H1 (cell line): ENCODE data around the gene CANX. TPM values are rescaled to one million over a fixed set of nuclear protein-coding genes. Genes with fewer than 3 reads are reported as not detected.

Source experiments
- CTCF ChIA-PET: fragments of 300-600 bp; sonication (Branson Sonifier 250); formaldehyde crosslinking; loops from one replicate; lab custom pipeline; 2021; ENCODE audit not compliant: partially characterized antibody; lab: Charles Lee
- POLR2A ChIA-PET: fragments of 300-600 bp; sonication (Branson Sonifier 250); formaldehyde crosslinking; loops from one replicate; lab custom pipeline; 2021; ENCODE audit warnings: inconsistent platforms; ENCODE audit not compliant: partially characterized antibody; lab: Charles Lee
- DNase-seq, 2 experiments: peaks; one replicate each; pipeline versions ENCODE4 v3.0.0 to v3.0.0-alpha.2; 2010 to 2022; ENCODE audit warnings: low spot score in 2 of 2, low read depth in 1 of 2, mixed read lengths in 1 of 2
- FAIRE-seq: peaks from 2 replicates; lab custom pipeline; 2011; peaks lifted over from hg19 to GRCh38; lab: Jason Lieb, UNC
- H2AFZ ChIP-seq: 2 replicates; pipeline ENCODE4 v1.8.1; 2012; ENCODE audit warnings: low read length, inconsistent platforms
- H2AK5ac ChIP-seq: 2 replicates; pipeline ENCODE4 v1.6.1; 2013; ENCODE audit warnings: low read depth, low read length
- H2BK120ac ChIP-seq: replicated peaks from 2 replicates; pipeline ENCODE3; 2013; ENCODE audit warnings: low read depth, low read length, inconsistent platforms
- H2BK12ac ChIP-seq: 2 replicates; pipeline ENCODE4 v1.6.1; 2013; ENCODE audit warnings: low read depth, low read length
- H2BK15ac ChIP-seq: 2 replicates; pipeline ENCODE4 v1.6.1; 2013; ENCODE audit warnings: low read length
- H2BK20ac ChIP-seq: 2 replicates; pipeline ENCODE4 v1.6.1; 2013; ENCODE audit warnings: low read length
- H2BK5ac ChIP-seq: 2 replicates; pipeline ENCODE4 v1.6.1; 2013; ENCODE audit warnings: low read depth, low read length
- H3K14ac ChIP-seq: 2 replicates; pipeline ENCODE4 v1.6.1; 2013; ENCODE audit warnings: inconsistent platforms; ENCODE audit not compliant: insufficient read length
- H3K18ac ChIP-seq: 2 replicates; pipeline ENCODE4 v1.6.1; 2013; ENCODE audit warnings: low read length; ENCODE audit errors: extremely low read depth
- H3K23ac ChIP-seq: 2 replicates; pipeline ENCODE4 v1.6.1; 2013; ENCODE audit warnings: inconsistent platforms; ENCODE audit not compliant: insufficient read length
- H3K23me2 ChIP-seq: 2 replicates; pipeline ENCODE4 v1.6.1; 2013; ENCODE audit warnings: low read depth, low read length
- H3K27ac ChIP-seq: 2 replicates; pipeline ENCODE4 v1.6.1; 2011; ENCODE audit warnings: low read depth, low read length, inconsistent platforms
- H3K27me3 ChIP-seq, 4 experiments: replicated peaks in 1 of 4; 1 replicate in 1 of 4; 2 replicates in 3 of 4; pipeline versions ENCODE4 v1.6.1 to v1.8.1; 2011 to 2013; ENCODE audit warnings: low read length in 3 of 4, mild to moderate bottlenecking in 3 of 4, inconsistent platforms in 2 of 4, mixed read lengths in 2 of 4, moderate library complexity in 1 of 4; ENCODE audit not compliant: control insufficient read depth in 3 of 4, insufficient read depth in 3 of 4; ENCODE audit errors: extremely low read depth in 1 of 4
- H3K36me3 ChIP-seq, 4 experiments: 2 replicates each; pipeline versions ENCODE4 v1.6.1 to v1.8.1; 2011 to 2013; ENCODE audit warnings: mild to moderate bottlenecking in 4 of 4, low read length in 3 of 4, moderate library complexity in 2 of 4, control low read depth in 1 of 4, inconsistent platforms in 1 of 4; ENCODE audit not compliant: insufficient read depth in 4 of 4, control insufficient read depth in 2 of 4
- H3K4ac ChIP-seq: replicated peaks from 2 replicates; pipeline ENCODE3; 2013; ENCODE audit warnings: low read length, low read depth, mixed read lengths, inconsistent platforms; ENCODE audit not compliant: insufficient read length
- H3K4me1 ChIP-seq, 4 experiments: replicated peaks in 1 of 4; 1 replicate in 1 of 4; 2 replicates in 3 of 4; pipeline versions ENCODE4 v1.6.1 to v1.8.1; 2011 to 2013; ENCODE audit warnings: low read length in 3 of 4, inconsistent platforms in 2 of 4, mixed read lengths in 1 of 4; ENCODE audit not compliant: insufficient read depth in 4 of 4, control insufficient read depth in 3 of 4
- H3K4me2 ChIP-seq, 2 experiments: 2 replicates each; pipeline versions ENCODE4 v1.6.1 to v1.8.1; 2011 to 2013; ENCODE audit warnings: low read depth in 2 of 2, low read length in 2 of 2, control low read depth in 1 of 2, inconsistent platforms in 1 of 2, mild to moderate bottlenecking in 1 of 2; ENCODE audit not compliant: insufficient read depth in 1 of 2
- H3K4me3 ChIP-seq, 4 experiments: fragments of 200-600, 300-600 bp in 1 of 4; sonication (generic), shearing (Covaris generic), sonication (Bioruptor Twin) in 1 of 4; 2 replicates each; pipeline versions ENCODE4 v1.5.1 to v1.8.1; 2011 to 2016; ENCODE audit warnings: low read length in 4 of 4, low read depth in 3 of 4, control low read depth in 2 of 4, inconsistent platforms in 2 of 4, mild to moderate bottlenecking in 2 of 4, mixed read lengths in 1 of 4, moderate library complexity in 1 of 4; ENCODE audit not compliant: insufficient read depth in 2 of 4; ENCODE audit errors: extremely low read depth in 1 of 4
- H3K56ac ChIP-seq: replicated peaks from 2 replicates; pipeline ENCODE3; 2013; ENCODE audit warnings: low read depth, mild to moderate bottlenecking, mixed read lengths, low read length, inconsistent platforms; ENCODE audit not compliant: insufficient read length
- H3K79me1 ChIP-seq: 2 replicates; pipeline ENCODE4 v1.6.1; 2013; ENCODE audit warnings: low read depth, low read length, control low read depth
- H3K79me2 ChIP-seq, 2 experiments: 2 replicates each; pipeline versions ENCODE4 v1.6.1 to v1.8.1; 2012 to 2013; ENCODE audit warnings: low read length in 2 of 2, mild to moderate bottlenecking in 2 of 2, inconsistent platforms in 1 of 2; ENCODE audit not compliant: insufficient read depth in 2 of 2, control insufficient read depth in 1 of 2
- H3K9ac ChIP-seq, 4 experiments: replicated peaks in 1 of 4; 1 replicate in 1 of 4; 2 replicates in 3 of 4; pipeline versions ENCODE4 v1.6.1 to v1.8.1; 2011 to 2013; ENCODE audit warnings: low read depth in 3 of 4, low read length in 3 of 4, control low read depth in 2 of 4, mild to moderate bottlenecking in 2 of 4, moderate library complexity in 2 of 4, inconsistent platforms in 1 of 4; ENCODE audit errors: extremely low read depth in 1 of 4
- H3K9me3 ChIP-seq, 2 experiments: 2 replicates each; pipeline versions ENCODE4 v1.6.1 to v1.8.1; 2012 to 2013; ENCODE audit warnings: mild to moderate bottlenecking in 2 of 2, moderate library complexity in 2 of 2, control low read depth in 1 of 2, inconsistent platforms in 1 of 2, low read depth in 1 of 2, low read length in 1 of 2, mixed read lengths in 1 of 2; ENCODE audit not compliant: insufficient read depth in 2 of 2
- H4K20me1 ChIP-seq, 2 experiments: replicated peaks in 1 of 2; 2 replicates each; pipeline versions ENCODE3 to v1.8.1; 2011 to 2013; ENCODE audit warnings: inconsistent platforms in 2 of 2, low read length in 2 of 2, mild to moderate bottlenecking in 1 of 2; ENCODE audit not compliant: insufficient read depth in 2 of 2, control insufficient read depth in 1 of 2
- H4K5ac ChIP-seq: 2 replicates; pipeline ENCODE4 v1.6.1; 2013; ENCODE audit warnings: low read length, low read depth, mixed read lengths, inconsistent platforms; ENCODE audit not compliant: insufficient read length
- H4K8ac ChIP-seq: 2 replicates; pipeline ENCODE4 v1.8.0; 2013; ENCODE audit warnings: mild to moderate bottlenecking, moderate library complexity, low read length, inconsistent platforms; ENCODE audit not compliant: insufficient read depth; ENCODE audit errors: extremely low read depth
- H4K91ac ChIP-seq: replicated peaks from 2 replicates; pipeline ENCODE3; 2013; ENCODE audit warnings: low read length, mixed read lengths, inconsistent platforms; ENCODE audit not compliant: insufficient read length
- RBBP5 ChIP-seq: IDR thresholded peaks from 2 replicates; pipeline ENCODE4 v1.7.1; 2012; ENCODE audit warnings: low read depth, mild to moderate bottlenecking, inconsistent platforms, low read length, moderate library complexity, borderline replicate concordance
- SP1 ChIP-seq: IDR thresholded peaks from 2 replicates; pipeline ENCODE4 v1.6.1; 2011; ENCODE audit warnings: low read depth, low read length
- WGBS, 2 experiments: shearing (Covaris generic) in 1 of 2; methylation state at CpG; one replicate each; pipeline versions ENCODE4 v1.1.6 to v1.1.7; 2013 to 2015; ENCODE audit warnings: low lambda C conversion rate in 2 of 2, mixed read lengths in 2 of 2, inconsistent platforms in 1 of 2, low coverage in 1 of 2, missing lambda C conversion rate in 1 of 2; ENCODE audit not compliant: insufficient replicate concordance in 2 of 2, insufficient coverage in 1 of 2, insufficient read length in 1 of 2; ENCODE audit errors: extremely low coverage in 1 of 2, missing lambda C conversion rate in 1 of 2; 5-methylcytosine and 5-hydroxymethylcytosine counted together
- polyA plus RNA-seq, 7 experiments: library from polyadenylated mRNA; depleted of rRNA in 3 of 7; stranded (reverse) in 5 of 7; unstranded in 2 of 7; fragments of >200 nt in 5 of 7; fragments of 200-250 nt in 2 of 7; gene quantifications; 1 replicate in 5 of 7; 2 replicates in 1 of 7; 4 replicates in 1 of 7; pipeline versions ENCODE4 v1.2.1 to v1.2.3, GENCODE V29; 2011 to 2013; ENCODE audit warnings: missing spikeins in 2 of 7, mixed read lengths in 2 of 7
- total RNA-seq: library from RNA; stranded (reverse); fragmentation: NEBNext Ultra II Directional; extraction: Animal tissue kit (Norgen Biotek cat#: 25700); gene quantifications from 2 replicates; pipeline ENCODE4 v1.2.1, GENCODE V29; 2021
- TF ChIP-seq, protein P1 (sequence below): IDR thresholded peaks from 2 replicates; pipeline ENCODE4 v1.6.1; 2012; ENCODE audit warnings: inconsistent platforms

Gene CANX
- total and polyA plus RNA-seq, 2 of the 8 experiments (the other 6 are each of a cell fraction or from before 2014, with no cell fraction given) = 136 to 691 TPM

DNA sequence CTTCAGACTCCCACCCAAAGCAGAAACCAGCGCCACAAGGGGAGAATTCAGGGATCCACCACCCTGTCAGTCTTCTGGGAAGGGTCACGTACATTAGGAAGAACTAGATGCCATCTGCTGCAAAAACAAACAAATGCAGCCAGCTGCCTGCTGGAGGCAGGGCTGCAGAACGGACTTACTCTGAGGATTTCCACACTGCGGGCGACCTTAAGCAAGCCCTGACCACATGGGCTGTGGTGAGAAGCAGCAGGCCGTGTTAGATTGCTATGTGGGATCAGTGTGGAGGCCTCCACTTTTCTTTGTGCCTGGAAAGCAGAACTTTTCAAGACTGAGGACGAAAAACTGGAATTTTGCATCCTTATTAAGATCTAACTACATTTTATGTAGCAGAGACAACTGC, 81.6 kb downstream of the CANX start:
- Histone ChIP-seq H3K27me3 (no peaks in the 10 kb centered on the region), H3K79me2 (no peaks in the 10 kb centered on the region), H2BK20ac (no peak overlapping the region), H4K8ac (no peak overlapping the region), H3K4me2 (no peak overlapping the region), H3K4me3 (no peak overlapping the region), H4K20me1 (peaks cover 0 to 2% of the 10 kb centered on the region in 2 experiments), H3K79me1 (no peaks in the 10 kb centered on the region; the same call in 1 of the 2 replicates), H2BK5ac (no peak overlapping the region), H2AK5ac (no peak overlapping the region), H2BK12ac (no peak overlapping the region), H3K18ac (no peak overlapping the region), H3K56ac (no peak overlapping the region), H2BK15ac (no peak overlapping the region), H3K36me3 (peaks cover 7 to 17% (median 12%) of the 10 kb centered on the region in 4 experiments; a peak in 5 of 8 replicates), H3K27ac (no peak overlapping the region), H2AFZ (no peak overlapping the region), H4K5ac (no peak overlapping the region), H3K4ac (no peak overlapping the region), H2BK120ac (no peak overlapping the region), H4K91ac (no peak overlapping the region), H3K4me1 (no peaks in the 10 kb centered on the region), H3K9me3 (no peaks in the 10 kb centered on the region), H3K14ac (no peak overlapping the region), H3K23me2 (no peaks in the 10 kb centered on the region), H3K23ac (no peak overlapping the region), H3K9ac (no peak overlapping the region)
- ChIA-PET CTCF (interaction anchor here (0.9 to 6.7 kb wide), 4 partner anchors 13 to 41 kb away, joined by 3 to 53 read pairs (median 21); partner anchors contain the start of gene SQSTM1), POLR2A (interaction anchor here (0.7 to 3.4 kb wide), 6 partner anchors 9 to 86 kb away, joined by 3 to 15 read pairs (median 4); no protein-coding TSS in a partner anchor)
- FAIRE-seq (no peak), DNase-seq (no peak)
- WGBS, 2 experiments = 90% methylated on average over 7 of the region's 7 CpGs; no CpG with 5 or more reads in 1 of the 2 experiments
- TF ChIP-seq, protein P1, sequence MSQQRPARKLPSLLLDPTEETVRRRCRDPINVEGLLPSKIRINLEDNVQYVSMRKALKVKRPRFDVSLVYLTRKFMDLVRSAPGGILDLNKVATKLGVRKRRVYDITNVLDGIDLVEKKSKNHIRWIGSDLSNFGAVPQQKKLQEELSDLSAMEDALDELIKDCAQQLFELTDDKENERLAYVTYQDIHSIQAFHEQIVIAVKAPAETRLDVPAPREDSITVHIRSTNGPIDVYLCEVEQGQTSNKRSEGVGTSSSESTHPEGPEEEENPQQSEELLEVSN = no peak
- TF ChIP-seq RBBP5 (no peak), SP1 (no peak)
